ENCODE data around the gene DPY30.

DNA sequence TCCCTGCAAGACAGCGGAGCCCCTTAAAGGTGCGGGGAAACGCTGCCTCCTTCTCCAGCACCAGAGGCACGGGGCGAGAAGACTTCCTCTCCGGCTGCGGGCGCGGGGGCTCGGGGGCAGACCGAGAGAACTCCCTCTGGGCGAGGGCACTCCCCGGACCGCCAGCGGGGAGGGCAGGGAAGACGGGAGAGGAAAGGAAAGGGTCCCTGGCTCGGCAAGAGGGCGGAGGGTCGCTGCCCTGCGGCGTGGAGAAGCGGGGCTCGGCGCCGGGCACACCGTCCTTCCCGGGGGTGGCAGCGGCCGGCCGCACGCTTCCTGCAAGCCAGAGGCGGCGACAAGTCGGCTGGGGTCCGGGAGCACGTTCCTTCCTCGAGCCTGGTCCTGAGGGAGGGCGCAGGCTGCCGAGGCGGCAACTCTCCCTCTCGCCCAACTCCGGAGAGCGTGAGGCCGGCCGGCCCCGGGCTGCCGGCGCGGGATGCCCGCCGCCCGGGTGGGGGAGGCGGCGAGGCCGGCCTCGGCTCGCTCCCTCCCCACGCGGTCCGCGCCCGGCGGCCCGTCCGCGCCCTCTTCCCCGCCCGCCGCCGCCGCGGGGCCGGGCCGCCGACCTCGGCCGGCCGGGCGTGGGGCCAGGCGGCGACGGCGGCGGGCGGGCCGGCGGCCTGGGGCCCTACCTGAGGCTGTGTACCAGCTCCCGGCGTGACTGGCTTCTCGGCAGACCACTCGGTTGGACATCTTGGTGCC lies 29.9 kb downstream of the DPY30 start:
- TF ChIP-seq EP300 (IDR thresholded peaks at IDR 0.05; ENCODE audit: low read depth): no peak
- TF ChIP-seq POLR2A (IDR thresholded peaks at IDR 0.05): no peak
- TF ChIP-seq CTCF (IDR thresholded peaks at IDR 0.05): no peak
